Smooth muscle cell (in vitro differentiated cells): Measurements from ENCODE around the gene MYOC. TPM values are rescaled to one million over a fixed set of nuclear protein-coding genes. Genes with fewer than 3 reads are reported as not detected.
"Not testable (repeated sequence)": the region's sequence is repeated elsewhere in the genome, so short reads cannot be mapped to it uniquely, and the experiment has no call there.

ENCODE experiments used
- DNase-seq: peaks from one replicate; lab custom pipeline; 2025; ENCODE audit not compliant: unreplicated experiment; lab: John Stamatoyannopoulos, UW
- H2AFZ ChIP-seq: fragments of 200-600 bp; sonication (generic); 2 replicates; pipeline ENCODE4 v1.6.0; 2016; ENCODE audit warnings: antibody characterized with exemption, low read depth, mild to moderate bottlenecking
- H3F3A ChIP-seq: fragments of 200-600 bp; sonication (generic); 2 replicates; pipeline ENCODE4 v1.6.0; 2017; ENCODE audit warnings: antibody characterized with exemption, low read depth
- H3K27ac ChIP-seq: fragments of 200-600 bp; sonication (generic); 2 replicates; pipeline ENCODE4 v1.5.1; 2016; ENCODE audit warnings: low read depth, mild to moderate bottlenecking
- H3K27me3 ChIP-seq: fragments of 200-600 bp; sonication (generic); 2 replicates; pipeline ENCODE4 v1.6.1; 2016; ENCODE audit warnings: low read depth, mild to moderate bottlenecking
- H3K36me3 ChIP-seq: fragments of 200-600 bp; sonication (generic); 2 replicates; pipeline ENCODE4 v1.5.1; 2016; ENCODE audit warnings: low read depth
- H3K4me1 ChIP-seq: fragments of 200-600 bp; sonication (generic); 2 replicates; pipeline ENCODE4 v1.5.1; 2016; ENCODE audit warnings: low read depth
- H3K4me2 ChIP-seq: fragments of 200-600 bp; sonication (generic); 2 replicates; pipeline ENCODE4 v1.6.0; 2016; ENCODE audit warnings: mild to moderate bottlenecking
- H3K4me3 ChIP-seq: fragments of 200-600 bp; sonication (generic); 2 replicates; pipeline ENCODE4 v1.5.1; 2016; ENCODE audit warnings: mild to moderate bottlenecking
- H3K79me2 ChIP-seq: fragments of 200-600 bp; sonication (generic); 2 replicates; pipeline ENCODE4 v1.6.0; 2016; ENCODE audit warnings: low read depth, mild to moderate bottlenecking
- H3K9ac ChIP-seq: fragments of 200-600 bp; sonication (generic); 2 replicates; pipeline ENCODE4 v1.6.0; 2016; ENCODE audit warnings: low read depth
- H3K9me3 ChIP-seq: fragments of 200-600 bp; sonication (generic); replicated peaks from 2 replicates; pipeline ENCODE4 v1.5.1; 2016; ENCODE audit warnings: low read depth
- H4K20me1 ChIP-seq: fragments of 200-600 bp; sonication (generic); 2 replicates; pipeline ENCODE4 v1.6.0; 2016; ENCODE audit warnings: low read depth
- WGBS: methylation state at CpG from one replicate; pipeline ENCODE4 v1.1.7; 2016; ENCODE audit warnings: low lambda C conversion rate; 5-methylcytosine and 5-hydroxymethylcytosine counted together
- polyA plus RNA-seq: library from polyadenylated mRNA; unstranded; fragments of >200 nt; fragmentation: Nextera tagmentation; extraction: Ambion mirVana; gene quantifications from 2 replicates; pipeline ENCODE4 v1.2.1, GENCODE V29; 2016
- total RNA-seq: library from RNA; depleted of rRNA; stranded (reverse); fragments of >200 nt; gene quantifications from 2 replicates; pipeline ENCODE4 v1.2.3, GENCODE V29; 2014
- TF ChIP-seq, protein P1 (sequence below): fragments of 200-600 bp; sonication (generic); IDR thresholded peaks from 2 replicates; pipeline ENCODE4 v1.5.1; 2017; ENCODE audit warnings: borderline replicate concordance, mild to moderate bottlenecking, antibody characterized with exemption; ENCODE audit not compliant: insufficient read depth, poor library complexity, severe bottlenecking

The MYOC gene
- total and polyA plus RNA-seq, 2 experiments from 2014 or later: not detected

DNA sequence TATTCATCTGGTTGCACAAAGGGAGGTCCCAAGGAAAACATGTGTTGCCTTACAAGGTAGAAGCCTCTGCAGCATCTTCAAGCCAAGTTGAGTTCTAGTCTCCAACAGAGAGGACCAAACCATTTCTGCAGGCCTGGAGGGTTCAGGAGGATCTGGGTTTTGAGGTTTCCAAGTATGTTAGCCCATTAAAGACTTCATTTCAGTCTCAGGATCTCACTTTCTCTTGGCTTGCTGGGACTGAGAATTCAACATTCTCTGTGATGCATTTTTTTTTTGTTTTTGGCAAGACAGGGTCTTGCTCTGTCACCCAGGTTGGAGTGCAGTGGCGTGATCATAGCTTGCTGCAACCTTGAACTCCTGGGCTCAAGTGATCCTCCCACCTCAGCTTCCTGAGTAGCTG lies 39.2 kb downstream of the MYOC start:
- H3K27ac ChIP-seq: no peak overlapping the region
- TF ChIP-seq, protein P1, sequence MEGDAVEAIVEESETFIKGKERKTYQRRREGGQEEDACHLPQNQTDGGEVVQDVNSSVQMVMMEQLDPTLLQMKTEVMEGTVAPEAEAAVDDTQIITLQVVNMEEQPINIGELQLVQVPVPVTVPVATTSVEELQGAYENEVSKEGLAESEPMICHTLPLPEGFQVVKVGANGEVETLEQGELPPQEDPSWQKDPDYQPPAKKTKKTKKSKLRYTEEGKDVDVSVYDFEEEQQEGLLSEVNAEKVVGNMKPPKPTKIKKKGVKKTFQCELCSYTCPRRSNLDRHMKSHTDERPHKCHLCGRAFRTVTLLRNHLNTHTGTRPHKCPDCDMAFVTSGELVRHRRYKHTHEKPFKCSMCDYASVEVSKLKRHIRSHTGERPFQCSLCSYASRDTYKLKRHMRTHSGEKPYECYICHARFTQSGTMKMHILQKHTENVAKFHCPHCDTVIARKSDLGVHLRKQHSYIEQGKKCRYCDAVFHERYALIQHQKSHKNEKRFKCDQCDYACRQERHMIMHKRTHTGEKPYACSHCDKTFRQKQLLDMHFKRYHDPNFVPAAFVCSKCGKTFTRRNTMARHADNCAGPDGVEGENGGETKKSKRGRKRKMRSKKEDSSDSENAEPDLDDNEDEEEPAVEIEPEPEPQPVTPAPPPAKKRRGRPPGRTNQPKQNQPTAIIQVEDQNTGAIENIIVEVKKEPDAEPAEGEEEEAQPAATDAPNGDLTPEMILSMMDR: no peak
- H3K4me2 ChIP-seq: no peak overlapping the region
- no peak overlapping the region for H3K9ac ChIP-seq
- no peak for DNase-seq
- no peaks in the 10 kb centered on the region for H3K9me3 ChIP-seq
- no peaks in the 10 kb centered on the region for H3K79me2 ChIP-seq
- no peak overlapping the region for H3K4me3 ChIP-seq
- 95% methylated on average over 1 of the region's 1 CpG for WGBS
- H2AFZ ChIP-seq: no peak overlapping the region
- H3K27me3 ChIP-seq: no peaks in the 10 kb centered on the region
- no peaks in the 10 kb centered on the region for H3F3A ChIP-seq
- H4K20me1 ChIP-seq: no peaks in the 10 kb centered on the region
- H3K36me3 ChIP-seq: no peaks in the 10 kb centered on the region
- H3K4me1 ChIP-seq: no peaks in the 10 kb centered on the region

- Histone ChIP-seq H3K9ac (no peak overlapping the region), H3K27ac (no peak overlapping the region), H3F3A (no peaks in the 10 kb centered on the region), H3K4me3 (no peak overlapping the region), H3K27me3 (no peaks in the 10 kb centered on the region), H3K4me1 (no peaks in the 10 kb centered on the region), H4K20me1 (no peaks in the 10 kb centered on the region), H3K79me2 (no peaks in the 10 kb centered on the region), H3K4me2 (no peak overlapping the region), H3K9me3 (no peaks in the 10 kb centered on the region), H3K36me3 (no peaks in the 10 kb centered on the region), H2AFZ (no peak overlapping the region)
- TF ChIP-seq, protein P1: no peak
- no peak for DNase-seq
- 64% methylated on average over 2 of the region's 2 CpGs for WGBS
These were observed 41.2 kb downstream of the MYOC start for GRCh38 chr1:171611306-171611705.

DNA sequence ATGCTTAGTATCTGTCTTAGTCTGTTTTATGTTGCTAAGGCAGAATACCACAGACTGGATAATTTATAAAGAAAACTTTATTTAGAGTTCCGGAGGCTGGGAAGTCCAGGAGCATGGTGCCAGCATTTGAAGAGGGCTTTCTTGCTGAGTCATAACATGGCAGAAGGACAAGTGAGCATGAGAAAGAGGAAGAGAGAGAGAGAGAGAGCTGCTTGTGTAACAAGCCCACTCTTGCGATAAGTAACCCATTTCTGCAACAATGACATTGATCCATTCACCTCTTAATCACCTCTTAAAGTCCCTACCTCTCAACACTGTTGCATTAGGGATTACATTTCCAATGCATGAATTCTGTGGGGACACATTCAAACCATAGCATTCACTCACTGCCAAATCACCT lies 42.1 kb downstream of the MYOC start:
- Histone ChIP-seq H3K27me3 (no peaks in the 10 kb centered on the region), H3K9me3 (no peaks in the 10 kb centered on the region), H3F3A (no peaks in the 10 kb centered on the region), H3K9ac (no peak overlapping the region), H3K79me2 (no peaks in the 10 kb centered on the region), H3K4me3 (no peak overlapping the region), H3K4me2 (no peak overlapping the region), H3K4me1 (no peaks in the 10 kb centered on the region), H4K20me1 (no peaks in the 10 kb centered on the region), H3K36me3 (no peaks in the 10 kb centered on the region), H3K27ac (no peak overlapping the region), H2AFZ (no peak overlapping the region)
- TF ChIP-seq, protein P1: no peak
- DNase-seq: no peak
- 93% methylated on average over 2 of the region's 2 CpGs for WGBS

DNA sequence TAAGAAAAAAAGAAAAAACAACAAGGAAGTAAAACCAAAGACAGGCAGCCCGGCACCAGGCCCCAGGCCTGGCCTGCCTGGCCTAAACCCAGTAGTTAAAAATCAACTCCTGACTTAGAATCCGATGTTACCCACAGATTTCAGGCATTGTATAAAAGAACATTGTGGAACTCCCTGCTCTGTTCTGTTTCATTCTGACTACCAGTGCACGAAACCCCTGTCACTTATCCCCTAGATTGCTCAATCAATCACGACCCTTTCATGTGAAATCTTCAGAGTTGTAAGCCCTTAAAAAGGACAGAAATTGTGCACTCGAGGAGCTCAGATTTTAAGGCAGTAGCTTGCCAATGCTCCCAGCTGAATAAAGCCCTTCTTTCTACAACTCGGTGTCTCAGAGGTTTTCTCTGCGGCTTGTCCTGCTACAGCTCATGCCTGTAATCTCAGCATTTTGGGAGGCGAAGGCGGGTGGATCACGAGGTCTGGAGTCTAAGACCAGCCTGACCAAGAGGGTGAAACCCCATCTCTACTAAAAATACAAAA lies 46.0 kb downstream of the MYOC start:
- H3K27ac ChIP-seq: no peak overlapping the region
- no peak overlapping the region for H3K4me2 ChIP-seq
- TF ChIP-seq, protein P1: no peak
- no peak for DNase-seq
- H3K9ac ChIP-seq: no peak overlapping the region
- H3K36me3 ChIP-seq: no peaks in the 10 kb centered on the region
- no peaks in the 10 kb centered on the region for H3K27me3 ChIP-seq
- 80% methylated on average over 10 of the region's 10 CpGs for WGBS
- H3K79me2 ChIP-seq: no peaks in the 10 kb centered on the region
- H3F3A ChIP-seq: no peaks in the 10 kb centered on the region
- no peak overlapping the region for H3K4me3 ChIP-seq
- no peaks in the 10 kb centered on the region for H3K4me1 ChIP-seq
- no peak overlapping the region for H2AFZ ChIP-seq
- no peaks in the 10 kb centered on the region for H3K9me3 ChIP-seq
- H4K20me1 ChIP-seq: no peaks in the 10 kb centered on the region

GRCh38 chr1:171603042-171603441 lies 49.4 kb downstream of the MYOC start:
- not testable (repeated sequence) for H3K27me3 ChIP-seq, H2AFZ ChIP-seq, H3K79me2 ChIP-seq, H3K27ac ChIP-seq, DNase-seq, H4K20me1 ChIP-seq, H3K36me3 ChIP-seq, H3K4me2 ChIP-seq, H3K9me3 ChIP-seq, H3K9ac ChIP-seq, H3F3A ChIP-seq, H3K4me1 ChIP-seq, H3K4me3 ChIP-seq
- 87% methylated on average over 6 of the region's 6 CpGs for WGBS
